PC-3 (cell line): ENCODE results near the gene FH.

Experiments
- EZH2 ChIP-seq: fragments of 300-600 bp; sonication (generic); IDR thresholded peaks from one replicate; pipeline ENCODE4 v1.6.1; 2017; ENCODE audit warnings: antibody characterized with exemption, mild to moderate bottlenecking, low read length; ENCODE audit not compliant: unreplicated experiment
- TF ChIP-seq, protein P1 (sequence below): fragments of 300-600 bp; sonication (generic); conservative IDR thresholded peaks from 2 replicates; pipeline ENCODE4 v1.5.1; 2017; ENCODE audit warnings: antibody characterized with exemption, low read depth, mild to moderate bottlenecking, low read length

- TF ChIP-seq, protein P1, sequence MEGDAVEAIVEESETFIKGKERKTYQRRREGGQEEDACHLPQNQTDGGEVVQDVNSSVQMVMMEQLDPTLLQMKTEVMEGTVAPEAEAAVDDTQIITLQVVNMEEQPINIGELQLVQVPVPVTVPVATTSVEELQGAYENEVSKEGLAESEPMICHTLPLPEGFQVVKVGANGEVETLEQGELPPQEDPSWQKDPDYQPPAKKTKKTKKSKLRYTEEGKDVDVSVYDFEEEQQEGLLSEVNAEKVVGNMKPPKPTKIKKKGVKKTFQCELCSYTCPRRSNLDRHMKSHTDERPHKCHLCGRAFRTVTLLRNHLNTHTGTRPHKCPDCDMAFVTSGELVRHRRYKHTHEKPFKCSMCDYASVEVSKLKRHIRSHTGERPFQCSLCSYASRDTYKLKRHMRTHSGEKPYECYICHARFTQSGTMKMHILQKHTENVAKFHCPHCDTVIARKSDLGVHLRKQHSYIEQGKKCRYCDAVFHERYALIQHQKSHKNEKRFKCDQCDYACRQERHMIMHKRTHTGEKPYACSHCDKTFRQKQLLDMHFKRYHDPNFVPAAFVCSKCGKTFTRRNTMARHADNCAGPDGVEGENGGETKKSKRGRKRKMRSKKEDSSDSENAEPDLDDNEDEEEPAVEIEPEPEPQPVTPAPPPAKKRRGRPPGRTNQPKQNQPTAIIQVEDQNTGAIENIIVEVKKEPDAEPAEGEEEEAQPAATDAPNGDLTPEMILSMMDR: no peak
- TF ChIP-seq EZH2: no peak
Measured at GRCh38 chr1:241532162-241532531, 12.6 kb upstream of the FH start, which contains the start of gene KMO.
